Measurements from ENCODE around the gene HAUS6.
A peak's percentile ranks its signal among the peaks of the same experiment; 100 is the strongest.
"Not testable (repeated sequence)": the region's sequence is repeated elsewhere in the genome, so short reads cannot be mapped to it uniquely, and the experiment has no call there.

The HAUS6 gene

GRCh38 chr9:19114680-19115270 lies 12.1 kb upstream of the HAUS6 start:
- H3K4me1 ChIP-seq (ENCODE audit: insufficient read depth, low read length): no peaks in the 10 kb centered on the region; the same call in 1 of the 2 replicates
- peaks cover 53% of the 10 kb centered on the region for H3K36me3 ChIP-seq (ENCODE audit: insufficient read depth, low read depth, low read length)
- no peak overlapping the region for H3K9ac ChIP-seq (ENCODE audit: low read depth, low read length)
- H3K27me3 ChIP-seq (ENCODE audit: insufficient read depth, low read length): no peaks in the 10 kb centered on the region
- no peak overlapping the region for H3K27ac ChIP-seq (ENCODE audit: low read length)
- no peaks in the 10 kb centered on the region for H3K9me3 ChIP-seq (ENCODE audit: insufficient read depth, low read depth, low read length)
- no peak overlapping the region for H3K4me3 ChIP-seq (ENCODE audit: low read length)

GRCh38 chr9:19113964-19114679 lies 11.4 kb upstream of the HAUS6 start:
- no peak overlapping the region for H3K4me3 ChIP-seq (ENCODE audit: low read length)
- H3K36me3 ChIP-seq (ENCODE audit: insufficient read depth, low read depth, low read length): peaks cover 47% of the 10 kb centered on the region
- no peak overlapping the region for H3K9ac ChIP-seq (ENCODE audit: low read depth, low read length)
- H3K4me1 ChIP-seq (ENCODE audit: insufficient read depth, low read length): no peaks in the 10 kb centered on the region; the same call in 1 of the 2 replicates
- H3K27me3 ChIP-seq (ENCODE audit: insufficient read depth, low read length): no peaks in the 10 kb centered on the region
- no peaks in the 10 kb centered on the region for H3K9me3 ChIP-seq (ENCODE audit: insufficient read depth, low read depth, low read length)
- no peak overlapping the region for H3K27ac ChIP-seq (ENCODE audit: low read length)

- H3K9ac ChIP-seq (ENCODE audit: low read depth, low read length); H3K4me3 ChIP-seq (ENCODE audit: low read length); H3K27ac ChIP-seq (ENCODE audit: low read length); H3K27me3 ChIP-seq (ENCODE audit: insufficient read depth, low read length); H3K4me1 ChIP-seq (ENCODE audit: insufficient read depth, low read length); H3K9me3 ChIP-seq (ENCODE audit: insufficient read depth, low read depth, low read length): not testable (repeated sequence)
- H3K36me3 ChIP-seq (ENCODE audit: insufficient read depth, low read depth, low read length): peaks cover 37% of the 10 kb centered on the region
Observed at GRCh38 chr9:19113064-19113611, 10.4 kb upstream of the HAUS6 start.

- Histone ChIP-seq H3K36me3 (ENCODE audit: insufficient read depth, low read depth, low read length) (no peaks in the 10 kb centered on the region), H3K4me1 (ENCODE audit: insufficient read depth, low read length) (peaks cover 2% of the 10 kb centered on the region; the same call in 1 of the 2 replicates), H3K4me3 (ENCODE audit: low read length) (no peak overlapping the region)
Observed at GRCh38 chr9:19108038-19108437, 5.3 kb upstream of the HAUS6 start.

GRCh38 chr9:19104515-19105282 lies 2.0 kb upstream of the HAUS6 start:
- no peak overlapping the region for H3K4me3 ChIP-seq (ENCODE audit: low read length)
- H3K27ac ChIP-seq (ENCODE audit: low read length): no peak overlapping the region
- H3K36me3 ChIP-seq (ENCODE audit: insufficient read depth, low read depth, low read length): peaks cover 15% of the 10 kb centered on the region
- H3K27me3 ChIP-seq (ENCODE audit: insufficient read depth, low read length): no peaks in the 10 kb centered on the region
- peaks cover 2% of the 10 kb centered on the region; the same call in 1 of the 2 replicates for H3K4me1 ChIP-seq (ENCODE audit: insufficient read depth, low read length)
- no peaks in the 10 kb centered on the region for H3K9me3 ChIP-seq (ENCODE audit: insufficient read depth, low read depth, low read length)
- H3K9ac ChIP-seq (ENCODE audit: low read depth, low read length): no peak overlapping the region

More at GRCh38 chr9:19108038-19108437, 5.3 kb upstream of the HAUS6 start:
- Histone ChIP-seq H3K27me3 (ENCODE audit: insufficient read depth, low read length) (no peaks in the 10 kb centered on the region), H3K9me3 (ENCODE audit: insufficient read depth, low read depth, low read length) (no peaks in the 10 kb centered on the region), H3K9ac (ENCODE audit: low read depth, low read length) (no peak overlapping the region), H3K27ac (ENCODE audit: low read length) (no peak overlapping the region)

GRCh38 chr9:19102181-19102630 lies 498 bp downstream of the HAUS6 start:
- Histone ChIP-seq H3K27ac (ENCODE audit: low read length) (peak overlapping the region; percentile 82), H3K9ac (ENCODE audit: low read depth, low read length) (peak overlapping the region; percentile 96), H3K36me3 (ENCODE audit: insufficient read depth, low read depth, low read length) (peaks cover 25% of the 10 kb centered on the region), H3K4me3 (ENCODE audit: low read length) (peak overlapping the region; percentile 99), H3K4me1 (ENCODE audit: insufficient read depth, low read length) (no peaks in the 10 kb centered on the region), H3K9me3 (ENCODE audit: insufficient read depth, low read depth, low read length) (no peaks in the 10 kb centered on the region), H3K27me3 (ENCODE audit: insufficient read depth, low read length) (no peaks in the 10 kb centered on the region)

GRCh38 chr9:19101203-19101602 lies 1.5 kb downstream of the HAUS6 start:
- no peak overlapping the region for H3K27ac ChIP-seq (ENCODE audit: low read length)

GRCh38 chr9:19097431-19097830 lies 5.3 kb downstream of the HAUS6 start:
- not testable (repeated sequence) for H3K27ac ChIP-seq (ENCODE audit: low read length); H3K4me3 ChIP-seq (ENCODE audit: low read length); H3K9me3 ChIP-seq (ENCODE audit: insufficient read depth, low read depth, low read length); H3K9ac ChIP-seq (ENCODE audit: low read depth, low read length); H3K27me3 ChIP-seq (ENCODE audit: insufficient read depth, low read length); H3K4me1 ChIP-seq (ENCODE audit: insufficient read depth, low read length)
- H3K36me3 ChIP-seq (ENCODE audit: insufficient read depth, low read depth, low read length): peaks cover 70% of the 10 kb centered on the region

More at GRCh38 chr9:19101203-19101602, 1.5 kb downstream of the HAUS6 start:
- Histone ChIP-seq H3K9ac (ENCODE audit: low read depth, low read length) (peak overlapping the region; percentile 96; the same call in 1 of the 2 replicates), H3K4me1 (ENCODE audit: insufficient read depth, low read length) (no peaks in the 10 kb centered on the region), H3K4me3 (ENCODE audit: low read length) (peak overlapping the region; percentile 99), H3K27me3 (ENCODE audit: insufficient read depth, low read length) (no peaks in the 10 kb centered on the region), H3K9me3 (ENCODE audit: insufficient read depth, low read depth, low read length) (no peaks in the 10 kb centered on the region), H3K36me3 (ENCODE audit: insufficient read depth, low read depth, low read length) (peaks cover 33% of the 10 kb centered on the region)

- H3K27me3 ChIP-seq (ENCODE audit: insufficient read depth, low read length): no peaks in the 10 kb centered on the region
- H3K36me3 ChIP-seq (ENCODE audit: insufficient read depth, low read depth, low read length): peaks cover 97% of the 10 kb centered on the region
- no peak overlapping the region for H3K4me3 ChIP-seq (ENCODE audit: low read length)
Observed at GRCh38 chr9:19087106-19088000, 15.4 kb downstream of the HAUS6 start.

GRCh38 chr9:19085295-19085694 lies 17.4 kb downstream of the HAUS6 start:
- Histone ChIP-seq H3K27ac (ENCODE audit: low read length) (no peak overlapping the region), H3K4me1 (ENCODE audit: insufficient read depth, low read length) (no peaks in the 10 kb centered on the region), H3K9ac (ENCODE audit: low read depth, low read length) (no peak overlapping the region), H3K36me3 (ENCODE audit: insufficient read depth, low read depth, low read length) (peaks cover 94% of the 10 kb centered on the region), H3K27me3 (ENCODE audit: insufficient read depth, low read length) (no peaks in the 10 kb centered on the region), H3K4me3 (ENCODE audit: low read length) (no peak overlapping the region), H3K9me3 (ENCODE audit: insufficient read depth, low read depth, low read length) (no peaks in the 10 kb centered on the region)

More at GRCh38 chr9:19087106-19088000, 15.4 kb downstream of the HAUS6 start:
- Histone ChIP-seq H3K4me1 (ENCODE audit: insufficient read depth, low read length) (no peaks in the 10 kb centered on the region), H3K27ac (ENCODE audit: low read length) (no peak overlapping the region), H3K9me3 (ENCODE audit: insufficient read depth, low read depth, low read length) (no peaks in the 10 kb centered on the region), H3K9ac (ENCODE audit: low read depth, low read length) (no peak overlapping the region)

GRCh38 chr9:19074836-19075235 lies 27.9 kb downstream of the HAUS6 start:
- Histone ChIP-seq H3K4me3 (ENCODE audit: low read length) (no peak overlapping the region), H3K36me3 (ENCODE audit: insufficient read depth, low read depth, low read length) (peaks cover 89% of the 10 kb centered on the region), H3K9me3 (ENCODE audit: insufficient read depth, low read depth, low read length) (no peaks in the 10 kb centered on the region)

More at GRCh38 chr9:19074836-19075235, 27.9 kb downstream of the HAUS6 start:
- H3K9ac ChIP-seq (ENCODE audit: low read depth, low read length): no peak overlapping the region
- H3K27me3 ChIP-seq (ENCODE audit: insufficient read depth, low read length): no peaks in the 10 kb centered on the region
- no peak overlapping the region for H3K27ac ChIP-seq (ENCODE audit: low read length)
- no peaks in the 10 kb centered on the region for H3K4me1 ChIP-seq (ENCODE audit: insufficient read depth, low read length)
